Heart left ventricle (tissue), 16 donors: ENCODE measurements around the gene GSC. TPM values are rescaled to one million over a fixed set of nuclear protein-coding genes. Genes with fewer than 3 reads are reported as not detected.
"Not testable (repeated sequence)": the region's sequence is repeated elsewhere in the genome, so short reads cannot be mapped to it uniquely, and the experiment has no call there.

Source experiments
- ATAC-seq, 4 donors: fragments of 200-7000 bp; cut with Tn5 transposase; one replicate each; pipeline ENCODE4 v1.9.1; 2020 to 2022; ENCODE audit warnings: moderate library complexity in 4 of 4, mild to moderate bottlenecking in 3 of 4, moderate number of reproducible peaks in 1 of 4
- DNase-seq, 5 donors: peaks; one replicate each; pipeline ENCODE4 v3.0.0-alpha.2; 2020
- H3K27ac ChIP-seq, 12 donors: fragments of 200-600 bp; sonication (generic) in 4 of 12; one replicate each; pipeline versions ENCODE4 v1.5.0 to v1.8.0; 2016 to 2022; ENCODE audit warnings: mild to moderate bottlenecking in 2 of 12
- H3K27me3 ChIP-seq, 9 donors: fragments of 200-600 bp; sonication (generic) in 2 of 9; one replicate each; pipeline versions ENCODE4 v1.5.1 to v1.8.0; 2016 to 2022; ENCODE audit warnings: mild to moderate bottlenecking in 3 of 9
- H3K36me3 ChIP-seq, 9 donors: fragments of 200-600 bp; sonication (generic) in 2 of 9; one replicate each; pipeline versions ENCODE4 v1.5.0 to v1.8.0; 2018 to 2022; ENCODE audit warnings: mild to moderate bottlenecking in 2 of 9
- H3K4me1 ChIP-seq, 12 donors: fragments of 200-600 bp; sonication (generic) in 4 of 12; one replicate each; pipeline versions ENCODE4 v1.5.0 to v1.8.0; 2016 to 2022; ENCODE audit warnings: mild to moderate bottlenecking in 3 of 12
- H3K4me3 ChIP-seq, 12 donors: fragments of 200-600 bp; sonication (generic) in 4 of 12; one replicate each; pipeline versions ENCODE4 v1.5.0 to v1.8.0; 2017 to 2022; ENCODE audit warnings: mild to moderate bottlenecking in 9 of 12, moderate library complexity in 4 of 12
- H3K9me3 ChIP-seq, 12 donors: fragments of 200-600 bp; sonication (generic) in 4 of 12; one replicate each; pipeline versions ENCODE4 v1.5.0 to v1.8.0; 2016 to 2022; ENCODE audit warnings: mild to moderate bottlenecking in 1 of 12
- POLR2A ChIP-seq, 2 donors: fragments of 450-650 bp; IDR thresholded peaks; one replicate each; pipeline ENCODE4 v1.6.1; 2017; ENCODE audit warnings: antibody characterized with exemption in 2 of 2, mild to moderate bottlenecking in 2 of 2, moderate library complexity in 2 of 2
- whole genome bisulfite sequencing, 4 donors: extraction: QIAGEN DNeasy Blood & Tissue Kit in 2 of 4; methylation state at CpG; one replicate each; pipeline versions ENCODE4 v1.1.5 to v1.1.7; 2013 to 2018; 5-methylcytosine and 5-hydroxymethylcytosine counted together
- intact Hi-C, 10 donors: fragments of 100-400 bp; cut with DNase I; formaldehyde crosslinking; loops; one replicate each; pipeline versions ENCODE4 v1.11.1 to v1.14.2; 2022
- polyA plus RNA-seq, 2 donors: library from polyadenylated mRNA; stranded (reverse); fragments of 200-250 nt; gene quantifications; one replicate each; pipeline ENCODE4 v1.2.3, GENCODE V29; 2013
- total RNA-seq, 9 donors: library from RNA; depleted of rRNA in 2 of 9; stranded (reverse); fragments of >200 nt in 2 of 9; fragmentation: NEBNext Ultra II Directional in 3 of 9; extraction: Animal tissue kit (Norgen Biotek cat#: 25700) in 3 of 9; gene quantifications; one replicate each; pipeline versions ENCODE4 v1.1.0 to v1.2.4, GENCODE V29; 2016 to 2023
- TF ChIP-seq, protein P1 (sequence below), 12 donors: fragments of 200-600 bp; sonication (generic) in 4 of 12; IDR thresholded peaks; one replicate each; pipeline versions ENCODE4 v1.5.0 to v1.8.0; 2018 to 2022; ENCODE audit warnings: antibody characterized with exemption in 12 of 12, mild to moderate bottlenecking in 5 of 12
- donor health status: ischemic (EF 13 %, LVEDD 7.1; RV severe dilation, severe dysfunction).
- donor health status: healthy with polysubstance abuse.
- donor health status: DM: no; HTN: yes; CAD: no.
- donor health status: DM: no; HTN: no; CAD: no.
- donor health status: ischemic (EF 25% LVEDD 6.9; RV normal size, moderate dysfunction).
- donor health status: ischemic (EF 25% LVEDD 5.7; RV mildly dilated, moderate dysfunction).
- donor health status: healthy.
- donor health status: DM: yes; HTN: yes; CAD: no.
- donor health status: ischemic (EF 35%, LVEDD 5.7; RV mildly dilated, moderate dysfunction).
- donor health status: nonischemic (EF 11% LVEDD 7.7; RV severe dilation, severe dysfunction).
- donor health status: DM: yes; HTN: yes; CAD: no.
- donor health status: PGD.
- donor health status: ischemic (EF 29% LVEDD 5.4; RV normal size, mild dysfunction).
- donor health status: nonischemic (EF 23%, LVEDD 6.1; RV moderate dilation, normal function).

The GSC gene
- total and polyA plus RNA-seq, 11 donors = 0.15 to 1.3 (median 0.34) TPM; not detected in 5

DNA sequence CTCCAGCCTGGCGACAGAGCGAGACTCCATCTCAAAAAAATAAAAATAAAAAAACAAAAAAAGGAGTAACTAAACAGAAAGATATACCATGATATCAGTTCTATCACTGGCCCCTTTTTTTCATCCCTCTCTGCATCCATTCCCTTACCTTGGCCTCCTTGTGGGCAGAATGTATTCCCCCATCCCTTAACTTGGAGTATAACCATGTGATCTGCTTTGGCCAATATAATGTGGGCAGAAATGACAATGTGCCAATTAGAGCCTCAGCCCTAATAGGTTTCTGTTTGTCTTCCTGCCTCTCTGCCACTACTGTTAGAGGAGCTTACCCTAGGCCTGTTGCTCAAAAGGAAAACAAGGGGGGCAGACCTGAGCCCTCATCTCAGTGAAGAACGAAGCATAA lies 23.8 kb downstream of the GSC start:
- Histone ChIP-seq H3K4me3 (no peak overlapping the region), H3K36me3 (no peaks in the 10 kb centered on the region), H3K4me1 (no peaks in the 10 kb centered on the region), H3K9me3 (no peaks in the 10 kb centered on the region), H3K27ac (no peak overlapping the region), H3K27me3 (peaks cover 0 to 16% (median 0%) of the 10 kb centered on the region in 9 donors)
- ATAC-seq (no peak), DNase-seq (no peak)
- 90 to 96% (median 93%) methylated on average over 3 of the region's 3 CpGs for WGBS, 4 donors
- TF ChIP-seq, protein P1, sequence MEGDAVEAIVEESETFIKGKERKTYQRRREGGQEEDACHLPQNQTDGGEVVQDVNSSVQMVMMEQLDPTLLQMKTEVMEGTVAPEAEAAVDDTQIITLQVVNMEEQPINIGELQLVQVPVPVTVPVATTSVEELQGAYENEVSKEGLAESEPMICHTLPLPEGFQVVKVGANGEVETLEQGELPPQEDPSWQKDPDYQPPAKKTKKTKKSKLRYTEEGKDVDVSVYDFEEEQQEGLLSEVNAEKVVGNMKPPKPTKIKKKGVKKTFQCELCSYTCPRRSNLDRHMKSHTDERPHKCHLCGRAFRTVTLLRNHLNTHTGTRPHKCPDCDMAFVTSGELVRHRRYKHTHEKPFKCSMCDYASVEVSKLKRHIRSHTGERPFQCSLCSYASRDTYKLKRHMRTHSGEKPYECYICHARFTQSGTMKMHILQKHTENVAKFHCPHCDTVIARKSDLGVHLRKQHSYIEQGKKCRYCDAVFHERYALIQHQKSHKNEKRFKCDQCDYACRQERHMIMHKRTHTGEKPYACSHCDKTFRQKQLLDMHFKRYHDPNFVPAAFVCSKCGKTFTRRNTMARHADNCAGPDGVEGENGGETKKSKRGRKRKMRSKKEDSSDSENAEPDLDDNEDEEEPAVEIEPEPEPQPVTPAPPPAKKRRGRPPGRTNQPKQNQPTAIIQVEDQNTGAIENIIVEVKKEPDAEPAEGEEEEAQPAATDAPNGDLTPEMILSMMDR (IDR thresholded peaks at IDR 0.05) = no peak
- TF ChIP-seq POLR2A (IDR thresholded peaks at IDR 0.05) = no peak
- intact Hi-C loops = no loop called here

DNA sequence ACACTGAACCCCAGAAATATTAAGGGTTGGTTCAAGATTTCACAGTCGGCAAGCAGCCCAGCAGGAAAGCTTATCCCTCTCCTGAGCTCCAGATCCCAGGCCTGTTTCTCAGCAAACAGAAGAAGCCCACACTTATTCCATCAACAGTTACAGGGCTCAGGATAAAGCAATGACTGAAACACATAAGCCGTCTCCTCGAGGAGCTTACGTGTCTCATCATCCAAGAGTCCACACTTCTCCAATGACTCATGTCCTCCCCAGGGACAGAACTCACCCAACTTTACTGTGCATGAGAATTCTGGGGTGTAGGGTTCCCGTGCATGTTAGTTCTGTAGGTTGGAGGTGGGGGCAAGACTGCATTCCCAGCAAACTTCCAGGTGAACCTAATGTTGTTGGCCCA lies 31.2 kb downstream of the GSC start:
- no peak for TF ChIP-seq POLR2A (IDR thresholded peaks at IDR 0.05)
- TF ChIP-seq, protein P1 (IDR thresholded peaks at IDR 0.05) = no peak
- Histone ChIP-seq H3K4me1 (no peaks in the 10 kb centered on the region), H3K27me3 (peaks cover 0 to 15% (median 0%) of the 10 kb centered on the region in 9 donors), H3K36me3 (no peaks in the 10 kb centered on the region), H3K4me3 (no peak overlapping the region), H3K27ac (no peak overlapping the region), H3K9me3 (no peaks in the 10 kb centered on the region)
- ATAC-seq (no peak), DNase-seq (no peak)
- WGBS, 4 donors = 66 to 82% (median 75%) methylated on average over 5 of the region's 5 CpGs
- intact Hi-C loops = loop anchor here in 1 of 10 donors (1.0 kb wide), 1 partner anchor 15 kb away; no protein-coding TSS in a partner anchor

DNA sequence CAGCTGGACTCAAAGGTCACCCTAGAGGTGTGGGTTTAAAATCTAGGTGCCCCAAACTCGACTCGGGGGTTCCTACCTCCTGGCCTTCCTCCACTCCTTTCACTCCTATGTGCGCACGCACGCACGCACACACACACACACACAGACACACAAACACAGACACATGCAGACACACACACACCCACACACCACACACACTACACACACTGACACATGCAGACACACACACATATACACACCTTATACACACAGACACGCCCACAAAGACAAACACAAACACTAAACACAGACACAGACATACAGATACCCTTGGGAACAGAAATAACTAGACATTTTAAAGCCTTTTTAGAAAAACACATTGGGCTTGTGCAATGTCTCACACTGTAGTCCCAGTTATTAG lies 31.8 kb downstream of the GSC start:
- WGBS, 4 donors = 84 to 94% (median 92%) methylated on average over 7 of the region's 7 CpGs
- Histone ChIP-seq H3K36me3 (no peaks in the 10 kb centered on the region), H3K9me3 (no peaks in the 10 kb centered on the region), H3K27ac (no peak overlapping the region), H3K4me3 (no peak overlapping the region), H3K27me3 (peaks cover 0 to 9% (median 0%) of the 10 kb centered on the region in 9 donors), H3K4me1 (no peaks in the 10 kb centered on the region)
- ATAC-seq (no peak), DNase-seq (no peak)
- intact Hi-C loops = loop anchor here in 1 of 10 donors (1.0 kb wide), 1 partner anchor 15 kb away; no protein-coding TSS in a partner anchor
- TF ChIP-seq POLR2A (IDR thresholded peaks at IDR 0.05) = no peak
- TF ChIP-seq, protein P1 (IDR thresholded peaks at IDR 0.05) = no peak

DNA sequence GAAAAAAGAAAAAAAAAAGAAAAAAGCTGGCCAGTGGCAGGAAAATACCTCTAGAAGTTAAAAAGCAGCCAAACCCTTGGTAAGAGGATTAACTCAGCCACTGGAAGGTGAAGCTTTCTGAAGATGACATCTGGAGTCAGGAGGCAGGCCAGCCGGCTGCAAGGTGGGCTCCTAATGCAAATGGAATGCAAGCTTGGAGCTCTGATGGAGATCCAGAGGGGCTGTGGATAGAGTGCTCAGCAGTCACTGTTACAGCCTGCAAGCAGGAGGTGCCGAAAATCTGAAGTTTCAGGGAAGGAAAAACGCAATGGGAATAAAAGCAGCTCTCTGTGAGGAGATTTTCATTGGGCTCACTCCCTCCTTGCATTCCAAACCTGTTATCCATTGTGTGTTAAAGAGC lies 41.0 kb downstream of the GSC start:
- Histone ChIP-seq H3K36me3 (no peaks in the 10 kb centered on the region), H3K4me3 (no peak overlapping the region), H3K27ac (no peak overlapping the region), H3K9me3 (peaks cover 0 to 5% (median 0%) of the 10 kb centered on the region in 12 donors), H3K27me3 (peaks cover 0 to 2% (median 0%) of the 10 kb centered on the region in 9 donors), H3K4me1 (no peaks in the 10 kb centered on the region)
- no peak for TF ChIP-seq POLR2A (IDR thresholded peaks at IDR 0.05)
- TF ChIP-seq, protein P1 (IDR thresholded peaks at IDR 0.05) = no peak
- 43 to 65% (median 52%) methylated on average over 2 to 3 of the region's 3 CpGs for WGBS, 4 donors
- no peak for ATAC-seq
- intact Hi-C loops = no loop called here
- DNase-seq = no peak

DNA sequence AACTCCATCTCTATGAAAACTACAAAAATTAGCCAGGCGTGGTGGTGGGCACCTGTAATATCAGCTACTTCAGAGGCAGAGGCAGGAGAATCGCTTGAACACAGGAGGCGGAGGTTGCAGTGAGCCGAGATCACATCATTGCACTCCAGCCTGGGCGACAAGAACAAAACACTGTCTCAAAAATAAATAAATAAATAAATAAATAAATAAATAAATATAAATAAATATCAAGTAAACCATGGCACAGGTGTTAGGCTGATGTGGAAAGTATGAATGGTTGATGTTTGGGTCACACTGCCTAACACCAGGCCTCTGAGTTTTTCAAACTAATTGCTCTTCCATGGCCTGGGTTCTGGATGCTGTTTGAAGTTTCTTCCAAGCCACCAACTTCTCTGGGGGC lies 41.5 kb downstream of the GSC start:
- H3K27me3 ChIP-seq, DNase-seq, ATAC-seq, H3K27ac ChIP-seq, H3K9me3 ChIP-seq, H3K4me1 ChIP-seq, intact Hi-C loops, H3K4me3 ChIP-seq, H3K36me3 ChIP-seq: not testable (repeated sequence)
- 91 to 98% (median 94%) methylated on average over 5 of the region's 5 CpGs for WGBS, 4 donors

DNA sequence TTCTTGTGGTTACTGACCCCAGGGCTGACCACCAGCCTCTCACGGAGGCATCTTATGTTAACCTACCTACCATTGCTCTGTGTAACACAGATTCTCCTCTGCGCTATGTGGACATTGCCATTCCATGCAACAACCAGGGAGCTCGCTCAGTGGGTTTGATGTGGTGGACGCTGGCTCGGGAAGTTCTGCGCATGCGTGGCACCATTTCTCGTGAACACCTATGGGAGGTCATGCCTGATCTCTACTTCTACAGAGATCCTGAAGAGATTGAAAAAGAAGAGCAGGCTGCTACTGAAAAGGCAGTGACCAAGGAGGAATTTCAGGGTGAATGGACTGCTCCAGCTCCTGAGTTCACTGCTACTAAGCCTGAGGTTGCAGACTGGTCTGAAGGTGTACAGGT lies 43.3 kb downstream of the GSC start:
- DNase-seq, H3K9me3 ChIP-seq, H3K36me3 ChIP-seq, H3K4me1 ChIP-seq, intact Hi-C loops, ATAC-seq, H3K27me3 ChIP-seq, H3K4me3 ChIP-seq, H3K27ac ChIP-seq: not testable (repeated sequence)
- WGBS, 4 donors = 91 to 94% (median 93%) methylated on average over 8 of the region's 8 CpGs
